ENCODE data around the gene PTGIS.

GRCh38 chr20:49519777-49520359 is 48.1 kb downstream of the PTGIS start:
- TF ChIP-seq, protein P1, sequence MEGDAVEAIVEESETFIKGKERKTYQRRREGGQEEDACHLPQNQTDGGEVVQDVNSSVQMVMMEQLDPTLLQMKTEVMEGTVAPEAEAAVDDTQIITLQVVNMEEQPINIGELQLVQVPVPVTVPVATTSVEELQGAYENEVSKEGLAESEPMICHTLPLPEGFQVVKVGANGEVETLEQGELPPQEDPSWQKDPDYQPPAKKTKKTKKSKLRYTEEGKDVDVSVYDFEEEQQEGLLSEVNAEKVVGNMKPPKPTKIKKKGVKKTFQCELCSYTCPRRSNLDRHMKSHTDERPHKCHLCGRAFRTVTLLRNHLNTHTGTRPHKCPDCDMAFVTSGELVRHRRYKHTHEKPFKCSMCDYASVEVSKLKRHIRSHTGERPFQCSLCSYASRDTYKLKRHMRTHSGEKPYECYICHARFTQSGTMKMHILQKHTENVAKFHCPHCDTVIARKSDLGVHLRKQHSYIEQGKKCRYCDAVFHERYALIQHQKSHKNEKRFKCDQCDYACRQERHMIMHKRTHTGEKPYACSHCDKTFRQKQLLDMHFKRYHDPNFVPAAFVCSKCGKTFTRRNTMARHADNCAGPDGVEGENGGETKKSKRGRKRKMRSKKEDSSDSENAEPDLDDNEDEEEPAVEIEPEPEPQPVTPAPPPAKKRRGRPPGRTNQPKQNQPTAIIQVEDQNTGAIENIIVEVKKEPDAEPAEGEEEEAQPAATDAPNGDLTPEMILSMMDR (IDR thresholded peaks at IDR 0.05 in 8 of 11, conservative IDR thresholded peaks at IDR 0.05 in 3 of 11) = no peak
- TF ChIP-seq POLR2A (IDR thresholded peaks at IDR 0.05) (no peak), POLR2AphosphoS5 (IDR thresholded peaks at IDR 0.05) (no peak)
